H1 (cell line): Measurements from ENCODE around the gene ME3. TPM values are rescaled to one million over a fixed set of nuclear protein-coding genes. Genes with fewer than 3 reads are reported as not detected.

Experiments
- CTCF ChIA-PET: fragments of 300-600 bp; sonication (Branson Sonifier 250); formaldehyde crosslinking; loops from one replicate; lab custom pipeline; 2021; ENCODE audit not compliant: partially characterized antibody; lab: Charles Lee
- POLR2A ChIA-PET: fragments of 300-600 bp; sonication (Branson Sonifier 250); formaldehyde crosslinking; loops from one replicate; lab custom pipeline; 2021; ENCODE audit warnings: inconsistent platforms; ENCODE audit not compliant: partially characterized antibody; lab: Charles Lee
- DNase-seq, 2 experiments: peaks; one replicate each; pipeline versions ENCODE4 v3.0.0 to v3.0.0-alpha.2; 2010 to 2022; ENCODE audit warnings: low spot score in 2 of 2, low read depth in 1 of 2, mixed read lengths in 1 of 2
- FAIRE-seq: peaks from 2 replicates; lab custom pipeline; 2011; peaks lifted over from hg19 to GRCh38; lab: Jason Lieb, UNC
- H2AFZ ChIP-seq: 2 replicates; pipeline ENCODE4 v1.8.1; 2012; ENCODE audit warnings: low read length, inconsistent platforms
- H2AK5ac ChIP-seq: 2 replicates; pipeline ENCODE4 v1.6.1; 2013; ENCODE audit warnings: low read depth, low read length
- H2BK120ac ChIP-seq: replicated peaks from 2 replicates; pipeline ENCODE3; 2013; ENCODE audit warnings: low read depth, low read length, inconsistent platforms
- H2BK12ac ChIP-seq: 2 replicates; pipeline ENCODE4 v1.6.1; 2013; ENCODE audit warnings: low read depth, low read length
- H2BK15ac ChIP-seq: 2 replicates; pipeline ENCODE4 v1.6.1; 2013; ENCODE audit warnings: low read length
- H2BK20ac ChIP-seq: 2 replicates; pipeline ENCODE4 v1.6.1; 2013; ENCODE audit warnings: low read length
- H2BK5ac ChIP-seq: 2 replicates; pipeline ENCODE4 v1.6.1; 2013; ENCODE audit warnings: low read depth, low read length
- H3K14ac ChIP-seq: 2 replicates; pipeline ENCODE4 v1.6.1; 2013; ENCODE audit warnings: inconsistent platforms; ENCODE audit not compliant: insufficient read length
- H3K18ac ChIP-seq: 2 replicates; pipeline ENCODE4 v1.6.1; 2013; ENCODE audit warnings: low read length; ENCODE audit errors: extremely low read depth
- H3K23ac ChIP-seq: 2 replicates; pipeline ENCODE4 v1.6.1; 2013; ENCODE audit warnings: inconsistent platforms; ENCODE audit not compliant: insufficient read length
- H3K23me2 ChIP-seq: 2 replicates; pipeline ENCODE4 v1.6.1; 2013; ENCODE audit warnings: low read depth, low read length
- H3K27ac ChIP-seq: 2 replicates; pipeline ENCODE4 v1.6.1; 2011; ENCODE audit warnings: low read depth, low read length, inconsistent platforms
- H3K27me3 ChIP-seq, 4 experiments: replicated peaks in 1 of 4; 1 replicate in 1 of 4; 2 replicates in 3 of 4; pipeline versions ENCODE4 v1.6.1 to v1.8.1; 2011 to 2013; ENCODE audit warnings: low read length in 3 of 4, mild to moderate bottlenecking in 3 of 4, inconsistent platforms in 2 of 4, mixed read lengths in 2 of 4, moderate library complexity in 1 of 4; ENCODE audit not compliant: control insufficient read depth in 3 of 4, insufficient read depth in 3 of 4; ENCODE audit errors: extremely low read depth in 1 of 4
- H3K36me3 ChIP-seq, 4 experiments: 2 replicates each; pipeline versions ENCODE4 v1.6.1 to v1.8.1; 2011 to 2013; ENCODE audit warnings: mild to moderate bottlenecking in 4 of 4, low read length in 3 of 4, moderate library complexity in 2 of 4, control low read depth in 1 of 4, inconsistent platforms in 1 of 4; ENCODE audit not compliant: insufficient read depth in 4 of 4, control insufficient read depth in 2 of 4
- H3K4ac ChIP-seq: replicated peaks from 2 replicates; pipeline ENCODE3; 2013; ENCODE audit warnings: low read length, low read depth, mixed read lengths, inconsistent platforms; ENCODE audit not compliant: insufficient read length
- H3K4me1 ChIP-seq, 4 experiments: replicated peaks in 1 of 4; 1 replicate in 1 of 4; 2 replicates in 3 of 4; pipeline versions ENCODE4 v1.6.1 to v1.8.1; 2011 to 2013; ENCODE audit warnings: low read length in 3 of 4, inconsistent platforms in 2 of 4, mixed read lengths in 1 of 4; ENCODE audit not compliant: insufficient read depth in 4 of 4, control insufficient read depth in 3 of 4
- H3K4me2 ChIP-seq, 2 experiments: 2 replicates each; pipeline versions ENCODE4 v1.6.1 to v1.8.1; 2011 to 2013; ENCODE audit warnings: low read depth in 2 of 2, low read length in 2 of 2, control low read depth in 1 of 2, inconsistent platforms in 1 of 2, mild to moderate bottlenecking in 1 of 2; ENCODE audit not compliant: insufficient read depth in 1 of 2
- H3K4me3 ChIP-seq, 4 experiments: fragments of 200-600, 300-600 bp in 1 of 4; sonication (generic), shearing (Covaris generic), sonication (Bioruptor Twin) in 1 of 4; 2 replicates each; pipeline versions ENCODE4 v1.5.1 to v1.8.1; 2011 to 2016; ENCODE audit warnings: low read length in 4 of 4, low read depth in 3 of 4, control low read depth in 2 of 4, inconsistent platforms in 2 of 4, mild to moderate bottlenecking in 2 of 4, mixed read lengths in 1 of 4, moderate library complexity in 1 of 4; ENCODE audit not compliant: insufficient read depth in 2 of 4; ENCODE audit errors: extremely low read depth in 1 of 4
- H3K56ac ChIP-seq: replicated peaks from 2 replicates; pipeline ENCODE3; 2013; ENCODE audit warnings: low read depth, mild to moderate bottlenecking, mixed read lengths, low read length, inconsistent platforms; ENCODE audit not compliant: insufficient read length
- H3K79me1 ChIP-seq: 2 replicates; pipeline ENCODE4 v1.6.1; 2013; ENCODE audit warnings: low read depth, low read length, control low read depth
- H3K79me2 ChIP-seq, 2 experiments: 2 replicates each; pipeline versions ENCODE4 v1.6.1 to v1.8.1; 2012 to 2013; ENCODE audit warnings: low read length in 2 of 2, mild to moderate bottlenecking in 2 of 2, inconsistent platforms in 1 of 2; ENCODE audit not compliant: insufficient read depth in 2 of 2, control insufficient read depth in 1 of 2
- H3K9ac ChIP-seq, 4 experiments: replicated peaks in 1 of 4; 1 replicate in 1 of 4; 2 replicates in 3 of 4; pipeline versions ENCODE4 v1.6.1 to v1.8.1; 2011 to 2013; ENCODE audit warnings: low read depth in 3 of 4, low read length in 3 of 4, control low read depth in 2 of 4, mild to moderate bottlenecking in 2 of 4, moderate library complexity in 2 of 4, inconsistent platforms in 1 of 4; ENCODE audit errors: extremely low read depth in 1 of 4
- H3K9me3 ChIP-seq, 2 experiments: 2 replicates each; pipeline versions ENCODE4 v1.6.1 to v1.8.1; 2012 to 2013; ENCODE audit warnings: mild to moderate bottlenecking in 2 of 2, moderate library complexity in 2 of 2, control low read depth in 1 of 2, inconsistent platforms in 1 of 2, low read depth in 1 of 2, low read length in 1 of 2, mixed read lengths in 1 of 2; ENCODE audit not compliant: insufficient read depth in 2 of 2
- H4K20me1 ChIP-seq, 2 experiments: replicated peaks in 1 of 2; 2 replicates each; pipeline versions ENCODE3 to v1.8.1; 2011 to 2013; ENCODE audit warnings: inconsistent platforms in 2 of 2, low read length in 2 of 2, mild to moderate bottlenecking in 1 of 2; ENCODE audit not compliant: insufficient read depth in 2 of 2, control insufficient read depth in 1 of 2
- H4K5ac ChIP-seq: 2 replicates; pipeline ENCODE4 v1.6.1; 2013; ENCODE audit warnings: low read length, low read depth, mixed read lengths, inconsistent platforms; ENCODE audit not compliant: insufficient read length
- H4K8ac ChIP-seq: 2 replicates; pipeline ENCODE4 v1.8.0; 2013; ENCODE audit warnings: mild to moderate bottlenecking, moderate library complexity, low read length, inconsistent platforms; ENCODE audit not compliant: insufficient read depth; ENCODE audit errors: extremely low read depth
- H4K91ac ChIP-seq: replicated peaks from 2 replicates; pipeline ENCODE3; 2013; ENCODE audit warnings: low read length, mixed read lengths, inconsistent platforms; ENCODE audit not compliant: insufficient read length
- CBX8 ChIP-seq: fragments of 300-800, 300-1000 bp; sonication (generic); IDR thresholded peaks from 2 replicates; pipeline ENCODE4 v1.7.1; 2016; ENCODE audit warnings: low read depth, low read length, borderline replicate concordance
- JUND ChIP-seq: IDR thresholded peaks from 2 replicates; pipeline ENCODE4 v1.6.1; 2011; ENCODE audit warnings: mild to moderate bottlenecking, improper control_type of control experiment, low read length
- TAF1 ChIP-seq: IDR thresholded peaks from 2 replicates; pipeline ENCODE4 v1.6.1; 2011; ENCODE audit warnings: mild to moderate bottlenecking, low read depth, low read length
- WGBS, 2 experiments: shearing (Covaris generic) in 1 of 2; methylation state at CpG; one replicate each; pipeline versions ENCODE4 v1.1.6 to v1.1.7; 2013 to 2015; ENCODE audit warnings: low lambda C conversion rate in 2 of 2, mixed read lengths in 2 of 2, inconsistent platforms in 1 of 2, low coverage in 1 of 2, missing lambda C conversion rate in 1 of 2; ENCODE audit not compliant: insufficient replicate concordance in 2 of 2, insufficient coverage in 1 of 2, insufficient read length in 1 of 2; ENCODE audit errors: extremely low coverage in 1 of 2, missing lambda C conversion rate in 1 of 2; 5-methylcytosine and 5-hydroxymethylcytosine counted together
- polyA plus RNA-seq, 7 experiments: library from polyadenylated mRNA; depleted of rRNA in 3 of 7; stranded (reverse) in 5 of 7; unstranded in 2 of 7; fragments of >200 nt in 5 of 7; fragments of 200-250 nt in 2 of 7; gene quantifications; 1 replicate in 5 of 7; 2 replicates in 1 of 7; 4 replicates in 1 of 7; pipeline versions ENCODE4 v1.2.1 to v1.2.3, GENCODE V29; 2011 to 2013; ENCODE audit warnings: missing spikeins in 2 of 7, mixed read lengths in 2 of 7
- total RNA-seq: library from RNA; stranded (reverse); fragmentation: NEBNext Ultra II Directional; extraction: Animal tissue kit (Norgen Biotek cat#: 25700); gene quantifications from 2 replicates; pipeline ENCODE4 v1.2.1, GENCODE V29; 2021

Gene ME3
- total and polyA plus RNA-seq, 2 of the 8 experiments (the other 6 are each of a cell fraction or from before 2014, with no cell fraction given), result 1.5 to 2.8 TPM

DNA sequence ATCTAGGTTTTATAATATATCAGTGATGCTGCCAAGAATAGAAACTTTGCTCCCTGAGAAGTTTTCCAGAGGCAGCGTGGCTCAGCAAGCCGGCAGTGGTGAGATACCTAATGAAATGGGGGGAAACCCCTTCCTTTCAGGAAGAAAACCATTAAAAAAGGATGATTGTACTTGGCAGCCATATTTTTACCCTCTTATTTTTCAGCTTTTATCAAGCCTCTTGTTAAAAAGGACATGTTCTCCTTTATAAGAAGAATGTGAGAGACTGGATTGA, 9.0 kb upstream of the ME3 start:
- no peak for FAIRE-seq
- no peak overlapping the region for H3K9ac ChIP-seq

More for the DNA sequence above, 9.0 kb upstream of the ME3 start:
- H3K56ac ChIP-seq, result no peak overlapping the region
- no peaks in the 10 kb centered on the region for H3K79me1 ChIP-seq
- H3K9me3 ChIP-seq, result no peaks in the 10 kb centered on the region
- no peaks in the 10 kb centered on the region for H3K36me3 ChIP-seq
- ChIA-PET POLR2A (no interaction called here), CTCF (interaction anchor here (0.8 to 2.6 kb wide), 9 partner anchors 11 to 144 kb away, joined by 3 to 6 read pairs (median 4); no protein-coding TSS in a partner anchor)
- no peak overlapping the region for H3K4ac ChIP-seq
- H2BK5ac ChIP-seq, result no peak overlapping the region
- no peak overlapping the region for H4K91ac ChIP-seq
- H2BK120ac ChIP-seq, result no peak overlapping the region
- TF ChIP-seq CBX8 (no peak), TAF1 (no peak), JUND (no peak)
- no peaks in the 10 kb centered on the region for H3K27me3 ChIP-seq
- H3K4me2 ChIP-seq, result no peak overlapping the region
- H2AK5ac ChIP-seq, result no peak overlapping the region
- H3K23ac ChIP-seq, result no peak overlapping the region
- 95% methylated on average over 2 of the region's 2 CpGs; no CpG with 5 or more reads in 1 of the 2 experiments for WGBS, 2 experiments
- H3K23me2 ChIP-seq, result no peaks in the 10 kb centered on the region
- no peak overlapping the region for H2BK12ac ChIP-seq
- H4K5ac ChIP-seq, result no peak overlapping the region
- H3K79me2 ChIP-seq, result no peaks in the 10 kb centered on the region
- H3K4me3 ChIP-seq, result no peak overlapping the region
- no peak overlapping the region for H3K14ac ChIP-seq
- H4K8ac ChIP-seq, result no peak overlapping the region
- no peaks in the 10 kb centered on the region for H4K20me1 ChIP-seq
- H2BK15ac ChIP-seq, result no peak overlapping the region
- no peak for DNase-seq
- H2AFZ ChIP-seq, result no peak overlapping the region
- no peak overlapping the region for H3K18ac ChIP-seq
- no peak overlapping the region for H3K27ac ChIP-seq
- H2BK20ac ChIP-seq, result no peak overlapping the region
- H3K4me1 ChIP-seq, result peaks cover 0 to 10% (median 5%) of the 10 kb centered on the region in 4 experiments; a peak in 3 of 7 replicates
